SU-DHL-6 (cell line): ENCODE data around the gene DQX1.

Source experiments
- EZH2phosphoT487 ChIP-seq: fragments of 200-600 bp; sonication (generic), shearing (Covaris generic); conservative IDR thresholded peaks from 2 replicates; pipeline ENCODE4 v1.6.1; 2018; ENCODE audit warnings: mild to moderate bottlenecking, antibody characterized with exemption, low read length, moderate library complexity, mixed read lengths
- TF ChIP-seq, protein P1 (sequence below): fragments of 200-600 bp; sonication (generic); IDR thresholded peaks from one replicate; pipeline ENCODE4 v1.5.1; 2017; ENCODE audit warnings: antibody characterized with exemption, mild to moderate bottlenecking, low read length, moderate library complexity; ENCODE audit not compliant: insufficient read depth, poor library complexity, severe bottlenecking

DNA sequence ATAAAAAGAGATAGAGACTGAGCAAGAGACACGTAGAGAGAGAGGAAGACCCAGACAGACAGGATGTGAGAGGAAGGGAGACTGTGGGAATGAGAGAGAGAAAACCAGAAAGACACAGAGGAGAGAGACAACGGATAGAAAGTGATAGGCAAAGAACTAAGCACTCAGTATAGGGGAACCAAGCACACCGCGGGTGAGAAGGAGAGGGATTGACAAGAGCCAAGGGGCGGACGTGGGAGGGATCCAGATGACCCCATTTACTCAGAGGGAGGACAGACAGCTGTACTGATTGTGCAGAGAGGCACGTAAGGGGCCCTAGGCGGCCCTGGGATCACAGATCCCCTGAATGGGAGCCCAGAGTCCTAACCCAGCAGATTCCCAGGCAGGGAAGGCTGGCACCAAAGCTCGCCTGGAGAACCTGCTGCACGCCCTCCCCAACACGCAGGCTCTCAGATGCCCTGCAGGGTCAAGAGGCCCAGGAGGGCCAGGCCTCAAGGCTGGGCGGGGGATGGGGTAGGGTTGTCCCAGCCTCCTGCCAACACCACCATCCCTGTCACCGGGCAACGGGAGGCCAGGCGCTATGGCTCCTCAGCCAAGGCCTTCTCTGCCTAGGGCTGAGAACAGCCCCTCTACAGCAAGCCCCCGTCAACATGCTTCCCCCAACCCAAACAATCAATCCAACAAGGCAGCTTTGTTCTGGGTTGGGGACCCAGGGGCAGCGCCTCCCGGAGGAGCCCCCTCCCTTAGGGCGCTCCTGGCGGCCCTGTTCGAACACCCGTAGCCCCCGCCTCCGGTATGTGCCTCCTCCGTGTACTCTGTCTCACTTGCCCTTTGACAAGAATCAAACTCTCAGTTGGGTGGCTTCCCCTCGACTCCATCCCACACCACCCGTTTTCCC is 27.1 kb upstream of the DQX1 start:
- TF ChIP-seq, protein P1, sequence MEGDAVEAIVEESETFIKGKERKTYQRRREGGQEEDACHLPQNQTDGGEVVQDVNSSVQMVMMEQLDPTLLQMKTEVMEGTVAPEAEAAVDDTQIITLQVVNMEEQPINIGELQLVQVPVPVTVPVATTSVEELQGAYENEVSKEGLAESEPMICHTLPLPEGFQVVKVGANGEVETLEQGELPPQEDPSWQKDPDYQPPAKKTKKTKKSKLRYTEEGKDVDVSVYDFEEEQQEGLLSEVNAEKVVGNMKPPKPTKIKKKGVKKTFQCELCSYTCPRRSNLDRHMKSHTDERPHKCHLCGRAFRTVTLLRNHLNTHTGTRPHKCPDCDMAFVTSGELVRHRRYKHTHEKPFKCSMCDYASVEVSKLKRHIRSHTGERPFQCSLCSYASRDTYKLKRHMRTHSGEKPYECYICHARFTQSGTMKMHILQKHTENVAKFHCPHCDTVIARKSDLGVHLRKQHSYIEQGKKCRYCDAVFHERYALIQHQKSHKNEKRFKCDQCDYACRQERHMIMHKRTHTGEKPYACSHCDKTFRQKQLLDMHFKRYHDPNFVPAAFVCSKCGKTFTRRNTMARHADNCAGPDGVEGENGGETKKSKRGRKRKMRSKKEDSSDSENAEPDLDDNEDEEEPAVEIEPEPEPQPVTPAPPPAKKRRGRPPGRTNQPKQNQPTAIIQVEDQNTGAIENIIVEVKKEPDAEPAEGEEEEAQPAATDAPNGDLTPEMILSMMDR = no peak
- TF ChIP-seq EZH2phosphoT487 = no peak
